Right lobe of liver (tissue), 6 donors: ENCODE results near the gene RASSF10. TPM values are rescaled to one million over a fixed set of nuclear protein-coding genes. Genes with fewer than 3 reads are reported as not detected.

ENCODE experiments used
- ATAC-seq, 4 donors: fragments of 200-7000 bp; cut with Tn5 transposase; one replicate each; pipeline ENCODE4 v1.9.1; 2020; ENCODE audit warnings: mild to moderate bottlenecking in 4 of 4, moderate library complexity in 4 of 4
- DNase-seq, 3 donors: peaks; one replicate each; pipeline ENCODE4 v3.0.0-alpha.2; 2020
- H3K27ac ChIP-seq, 3 donors: fragments of 200-600 bp; one replicate each; pipeline ENCODE4 v1.8.0; 2022
- H3K27me3 ChIP-seq, 2 donors: fragments of 200-600 bp; one replicate each; pipeline ENCODE4 v1.8.0; 2022
- H3K36me3 ChIP-seq, 4 donors: fragments of 200-600 bp; sonication (generic) in 1 of 4; one replicate each; pipeline versions ENCODE4 v1.5.1 to v1.8.0; 2017 to 2022; ENCODE audit warnings: control low read depth in 1 of 4
- H3K4me1 ChIP-seq, 4 donors: fragments of 200-600 bp; sonication (generic) in 1 of 4; one replicate each; pipeline versions ENCODE4 v1.5.1 to v1.8.0; 2017 to 2022; ENCODE audit warnings: control low read depth in 1 of 4
- H3K4me3 ChIP-seq, 3 donors: fragments of 200-600 bp; one replicate each; pipeline ENCODE4 v1.8.0; 2022
- H3K9me3 ChIP-seq, 4 donors: fragments of 200-600 bp; sonication (generic) in 1 of 4; one replicate each; pipeline versions ENCODE4 v1.5.1 to v1.8.0; 2017 to 2022; ENCODE audit warnings: control low read depth in 1 of 4
- CTCF ChIP-seq, 4 donors: fragments of 200-600 bp in 3 of 4; fragments of 450-650 bp in 1 of 4; IDR thresholded peaks; one replicate each; pipeline versions ENCODE4 v1.5.1 to v1.8.0; 2016 to 2022; ENCODE audit warnings: antibody characterized with exemption in 4 of 4, mild to moderate bottlenecking in 2 of 4
- POLR2A ChIP-seq: fragments of 450-650 bp; IDR thresholded peaks from one replicate; pipeline ENCODE4 v1.6.1; 2017; ENCODE audit warnings: antibody characterized with exemption, mild to moderate bottlenecking
- WGBS: methylation state at CpG from one replicate; pipeline ENCODE4 v1.1.6; 2018; ENCODE audit warnings: low coverage, low lambda C conversion rate; ENCODE audit not compliant: insufficient coverage; ENCODE audit errors: missing lambda C conversion rate; 5-methylcytosine and 5-hydroxymethylcytosine counted together
- intact Hi-C, 2 donors: fragments of 100-400 bp; cut with DNase I; formaldehyde crosslinking; loops; one replicate each; pipeline versions ENCODE4 v1.11.2 to v1.14.1; 2022
- total RNA-seq, 6 experiments: library from RNA; depleted of rRNA in 2 of 6; stranded (reverse); fragments of >200 nt in 2 of 6; fragmentation: NEBNext Ultra II Directional in 3 of 6; extraction: Animal tissue kit (Norgen Biotek cat#: 25700) in 3 of 6; gene quantifications; one replicate each; pipeline versions ENCODE4 v1.1.0 to v1.2.4, GENCODE V29; 2016 to 2023
- donor health status: DM: no; HTN: yes; CAD: no.
- donor health status: DM: no; HTN: no; CAD: no.
- donor health status: DM: no; HTN: no; CAD: no.
- donor health status: DM: no; HTN: yes; CAD: no.
- donor health status: DM: no; HTN: yes; CAD: no.

Gene RASSF10
- total RNA-seq, 6 experiments from 2014 or later, result 0.11 to 0.49 TPM; not detected in 4

- no CpG with 5 or more reads among the region's 6 CpGs for WGBS
- ATAC-seq (no peak), DNase-seq (no peak)
- H3K4me1 ChIP-seq, result no peaks in the 10 kb centered on the region
- no peak overlapping the region for H3K4me3 ChIP-seq
- no peaks in the 10 kb centered on the region for H3K9me3 ChIP-seq
- no peaks in the 10 kb centered on the region for H3K27me3 ChIP-seq
- no peak overlapping the region for H3K27ac ChIP-seq
- intact Hi-C loops, result loop anchor here in 1 of 2 donors (10.0 kb wide), 1 partner anchor 186 kb away; no protein-coding TSS in a partner anchor
- no peaks in the 10 kb centered on the region for H3K36me3 ChIP-seq
- TF ChIP-seq CTCF (IDR thresholded peaks at IDR 0.05) (no peak), POLR2A (no peak)
Measured at GRCh38 chr11:12968826-12969225, 40.3 kb upstream of the RASSF10 start.

- TF ChIP-seq CTCF (IDR thresholded peaks at IDR 0.05) (no peak), POLR2A (no peak)
- Histone ChIP-seq H3K27me3 (no peaks in the 10 kb centered on the region), H3K36me3 (no peaks in the 10 kb centered on the region), H3K4me3 (no peak overlapping the region), H3K9me3 (no peaks in the 10 kb centered on the region), H3K27ac (no peak overlapping the region), H3K4me1 (no peaks in the 10 kb centered on the region)
- ATAC-seq (no peak), DNase-seq (no peak)
- WGBS, result 56% methylated on average over 1 of the region's 1 CpG
- intact Hi-C loops, result no loop called here
Measured at GRCh38 chr11:12971955-12972354, 37.2 kb upstream of the RASSF10 start.

- H3K27me3 ChIP-seq, result no peaks in the 10 kb centered on the region
- H3K9me3 ChIP-seq, result no peaks in the 10 kb centered on the region
- no peaks in the 10 kb centered on the region for H3K36me3 ChIP-seq
- TF ChIP-seq POLR2A (no peak), CTCF (IDR thresholded peaks at IDR 0.05) (no peak)
- no peaks in the 10 kb centered on the region for H3K4me1 ChIP-seq
- DNase-seq (no peak), ATAC-seq (no peak)
- H3K4me3 ChIP-seq, result no peak overlapping the region
- intact Hi-C loops, result no loop called here
- no peak overlapping the region for H3K27ac ChIP-seq
- 60% methylated on average over 1 of the region's 1 CpG for WGBS
Measured at GRCh38 chr11:12973528-12974181, 35.5 kb upstream of the RASSF10 start.

- ATAC-seq, result no peak
- Histone ChIP-seq H3K9me3 (no peaks in the 10 kb centered on the region), H3K4me3 (no peak overlapping the region), H3K27me3 (no peaks in the 10 kb centered on the region), H3K36me3 (no peaks in the 10 kb centered on the region), H3K27ac (no peak overlapping the region), H3K4me1 (no peaks in the 10 kb centered on the region)
- no peak for DNase-seq
- intact Hi-C loops, result no loop called here
- 61% methylated on average over 2 of the region's 2 CpGs for WGBS
- no peak for TF ChIP-seq POLR2A
- no peak for TF ChIP-seq CTCF (IDR thresholded peaks at IDR 0.05)
Measured at GRCh38 chr11:12975195-12975594, 33.9 kb upstream of the RASSF10 start.
